Activated naive CD4-positive, alpha-beta T cell treated with anti-CD3 and anti-CD28 coated beads, Interleukin-2, amount 50 U/mL, for 24 hours (primary cell): ENCODE results near the gene LMF1.

ENCODE experiments used
- H3K27ac Mint-ChIP-seq: one replicate; pipeline ENCODE4 v1.8.0; 2021; ENCODE audit warnings: mild to moderate bottlenecking, mixed read lengths
- H3K27me3 Mint-ChIP-seq: one replicate; pipeline ENCODE4 v1.8.0; 2021; ENCODE audit warnings: mixed read lengths
- H3K36me3 Mint-ChIP-seq: one replicate; pipeline ENCODE4 v1.8.0; 2021; ENCODE audit warnings: mixed read lengths
- H3K4me1 Mint-ChIP-seq: one replicate; pipeline ENCODE4 v1.8.0; 2021; ENCODE audit warnings: mixed read lengths
- H3K4me3 Mint-ChIP-seq: one replicate; pipeline ENCODE4 v1.8.0; 2021; ENCODE audit warnings: mild to moderate bottlenecking, mixed read lengths
- H3K9me3 Mint-ChIP-seq: one replicate; pipeline ENCODE4 v1.8.0; 2021; ENCODE audit warnings: mixed read lengths

LMF1 gene

GRCh38 chr16:899683-900060, 71.1 kb downstream of the LMF1 start:
- no peak overlapping the region for H3K4me3 Mint-ChIP-seq
- H3K4me1 Mint-ChIP-seq = no peaks in the 10 kb centered on the region
- H3K9me3 Mint-ChIP-seq = no peaks in the 10 kb centered on the region
- H3K27ac Mint-ChIP-seq = no peak overlapping the region
- no peaks in the 10 kb centered on the region for H3K36me3 Mint-ChIP-seq
- no peaks in the 10 kb centered on the region for H3K27me3 Mint-ChIP-seq

DNA sequence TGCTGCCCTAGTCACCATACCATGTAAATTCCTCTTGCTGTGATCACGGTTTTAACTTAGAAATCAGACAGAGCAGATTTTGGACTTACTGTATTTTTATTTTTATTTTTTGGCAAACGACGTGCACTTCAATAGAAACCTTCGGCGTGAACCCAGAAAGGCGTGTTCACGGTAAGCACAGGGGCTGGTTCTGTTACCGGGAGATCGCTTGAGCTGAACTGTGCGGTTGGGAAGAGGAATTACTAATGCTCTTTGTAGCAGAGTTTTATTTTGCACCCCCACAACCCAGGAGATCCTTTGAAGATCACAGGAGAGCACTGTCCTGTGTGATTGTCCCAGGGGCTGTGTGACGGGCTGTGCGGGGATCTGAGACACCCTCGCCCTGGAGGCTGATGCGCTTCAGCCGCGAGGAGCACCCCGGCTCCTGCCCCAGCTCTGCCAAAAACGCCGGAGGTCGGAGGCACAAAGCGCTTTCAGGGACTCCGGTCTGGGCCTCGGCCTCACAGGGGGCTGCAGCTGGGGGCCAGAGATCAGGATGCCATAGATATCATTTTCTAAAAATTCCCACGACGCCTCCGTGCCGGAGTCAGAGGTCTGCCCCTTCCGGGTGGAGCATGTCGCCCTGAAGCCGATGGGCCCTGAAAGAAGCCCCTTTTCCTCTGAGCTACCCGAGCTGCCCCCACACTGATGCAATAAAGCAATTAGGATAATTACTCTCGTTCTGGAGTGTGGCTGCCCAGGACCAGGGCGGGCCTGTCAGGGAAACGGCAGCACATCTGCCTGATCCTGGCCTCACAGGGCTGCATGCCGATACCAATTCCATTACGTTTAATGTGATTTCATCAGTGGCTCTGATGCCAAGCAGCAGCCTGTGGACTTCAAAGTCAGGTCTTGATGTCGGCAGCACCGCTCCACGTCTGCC, 71.8 kb downstream of the LMF1 start:
- Mint-ChIP-seq H3K4me1 (no peaks in the 10 kb centered on the region), H3K27ac (no peak overlapping the region), H3K27me3 (no peaks in the 10 kb centered on the region), H3K4me3 (no peak overlapping the region), H3K36me3 (no peaks in the 10 kb centered on the region), H3K9me3 (no peaks in the 10 kb centered on the region)

DNA sequence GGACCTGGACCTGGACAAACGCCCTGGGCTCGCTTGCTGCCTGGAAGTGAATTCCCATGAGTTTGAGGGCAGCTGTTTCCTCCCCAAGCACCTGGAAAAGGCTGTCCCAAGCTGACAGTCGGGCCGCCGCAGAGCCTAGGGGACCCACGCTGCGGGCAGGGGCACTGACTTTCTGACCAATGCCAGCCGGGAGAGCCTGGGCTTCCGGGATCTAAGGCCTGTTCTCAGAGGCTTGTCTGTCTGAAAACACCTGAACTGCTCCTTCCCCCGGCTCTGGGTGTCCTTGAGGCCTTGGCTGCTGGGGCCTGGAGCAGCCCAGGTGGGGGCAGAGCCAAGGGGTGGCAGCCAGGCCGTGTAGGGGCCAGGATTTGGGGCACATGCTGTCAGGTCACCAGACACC, 72.6 kb downstream of the LMF1 start:
- H3K4me1 Mint-ChIP-seq = no peaks in the 10 kb centered on the region
- no peaks in the 10 kb centered on the region for H3K36me3 Mint-ChIP-seq
- H3K9me3 Mint-ChIP-seq = no peaks in the 10 kb centered on the region
- no peak overlapping the region for H3K4me3 Mint-ChIP-seq
- H3K27me3 Mint-ChIP-seq = no peaks in the 10 kb centered on the region
- H3K27ac Mint-ChIP-seq = no peak overlapping the region

- H3K36me3 Mint-ChIP-seq = no peaks in the 10 kb centered on the region
- H3K27ac Mint-ChIP-seq = no peak overlapping the region
- no peaks in the 10 kb centered on the region for H3K27me3 Mint-ChIP-seq
- no peak overlapping the region for H3K4me3 Mint-ChIP-seq
- H3K9me3 Mint-ChIP-seq = no peaks in the 10 kb centered on the region
- no peaks in the 10 kb centered on the region for H3K4me1 Mint-ChIP-seq
These were observed 73.1 kb downstream of the LMF1 start for GRCh38 chr16:897701-898100.

DNA sequence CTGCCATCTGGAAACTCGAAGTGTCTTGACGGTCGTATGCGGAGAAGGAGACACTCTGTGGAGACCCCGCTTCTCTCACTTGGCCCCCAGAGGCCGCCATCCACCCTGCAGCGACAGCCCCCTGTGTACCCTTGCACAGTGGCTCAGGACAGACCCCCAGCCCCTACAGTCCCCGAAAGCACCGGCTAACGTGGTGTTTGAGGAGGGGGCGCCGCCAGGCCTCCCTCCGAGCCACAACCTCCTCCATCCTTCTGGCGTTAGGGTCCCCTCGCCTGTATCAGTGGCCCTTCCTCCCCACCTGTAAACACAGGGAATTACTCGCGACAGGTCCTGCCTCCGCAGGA, 73.6 kb downstream of the LMF1 start:
- H3K36me3 Mint-ChIP-seq = no peaks in the 10 kb centered on the region
- no peaks in the 10 kb centered on the region for H3K27me3 Mint-ChIP-seq
- no peaks in the 10 kb centered on the region for H3K9me3 Mint-ChIP-seq
- H3K27ac Mint-ChIP-seq = no peak overlapping the region
- no peaks in the 10 kb centered on the region for H3K4me1 Mint-ChIP-seq
- H3K4me3 Mint-ChIP-seq = no peak overlapping the region

DNA sequence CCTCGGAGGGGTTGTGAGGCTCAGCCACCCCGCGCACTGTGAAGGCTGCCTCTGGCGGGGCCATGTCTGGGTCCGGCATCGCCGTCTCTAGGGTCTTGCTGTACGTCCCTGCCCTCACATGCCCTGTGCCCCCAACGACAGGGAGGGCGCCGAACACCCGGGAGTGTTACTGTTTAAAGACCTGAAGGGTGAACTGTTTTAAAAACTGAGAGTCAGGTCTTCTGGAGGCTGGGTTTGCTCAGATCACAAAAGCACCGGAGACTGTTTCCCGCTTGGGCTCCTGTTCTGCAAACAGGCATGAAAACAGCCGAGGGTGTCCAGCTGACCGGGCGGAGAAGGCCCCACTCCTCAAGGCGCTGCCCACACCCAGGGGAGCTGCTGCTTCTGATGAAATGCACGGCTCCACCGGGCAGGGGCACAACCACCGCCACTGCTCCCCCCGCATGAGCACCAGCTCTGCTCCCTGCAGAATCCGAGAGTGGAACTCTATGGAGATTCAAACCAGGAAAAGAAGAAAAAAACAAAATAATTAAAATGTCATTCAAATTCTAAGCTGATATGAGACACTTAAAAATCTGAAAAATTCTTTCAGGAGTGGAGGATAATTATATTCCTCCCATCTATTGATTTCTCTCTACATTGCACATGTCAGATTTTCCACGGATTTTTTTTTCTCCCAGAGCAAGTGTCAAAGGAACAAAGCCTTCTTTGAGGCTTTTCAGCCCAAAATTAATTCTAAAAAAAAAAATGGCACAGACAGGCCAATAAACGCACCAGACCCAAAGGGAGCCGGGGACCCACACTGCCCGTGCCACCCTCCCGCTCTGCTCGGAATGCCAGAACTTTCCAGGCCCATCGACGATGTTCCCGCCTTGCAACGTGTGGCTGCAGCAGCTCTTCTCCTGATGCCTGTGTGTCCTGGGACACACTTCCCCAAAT, 74.3 kb downstream of the LMF1 start:
- no peaks in the 10 kb centered on the region for H3K27me3 Mint-ChIP-seq
- H3K4me1 Mint-ChIP-seq = no peaks in the 10 kb centered on the region
- H3K4me3 Mint-ChIP-seq = no peak overlapping the region
- no peaks in the 10 kb centered on the region for H3K9me3 Mint-ChIP-seq
- H3K27ac Mint-ChIP-seq = no peak overlapping the region
- H3K36me3 Mint-ChIP-seq = no peaks in the 10 kb centered on the region

DNA sequence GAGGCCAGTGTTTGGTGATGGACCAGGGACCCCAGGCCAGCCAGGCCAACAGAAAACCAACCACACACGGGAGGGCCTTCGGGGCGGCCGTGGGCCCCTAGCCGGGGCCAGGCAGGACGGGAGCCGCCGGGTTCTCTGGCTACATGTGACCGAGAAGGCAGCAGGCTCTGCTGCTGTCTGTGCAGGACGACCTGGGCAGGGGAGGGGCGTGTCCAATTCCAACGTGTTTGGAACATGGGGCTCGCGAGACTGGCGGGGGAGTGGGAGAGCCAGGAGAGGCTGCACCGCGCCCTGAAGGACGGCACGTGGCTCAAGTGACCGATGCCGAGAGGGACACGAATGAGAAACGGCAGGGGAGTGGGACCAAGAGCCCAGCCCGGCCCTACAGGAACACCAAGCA, 75.4 kb downstream of the LMF1 start:
- no peaks in the 10 kb centered on the region for H3K36me3 Mint-ChIP-seq
- H3K9me3 Mint-ChIP-seq = no peaks in the 10 kb centered on the region
- no peak overlapping the region for H3K4me3 Mint-ChIP-seq
- no peaks in the 10 kb centered on the region for H3K4me1 Mint-ChIP-seq
- no peaks in the 10 kb centered on the region for H3K27me3 Mint-ChIP-seq
- no peak overlapping the region for H3K27ac Mint-ChIP-seq

DNA sequence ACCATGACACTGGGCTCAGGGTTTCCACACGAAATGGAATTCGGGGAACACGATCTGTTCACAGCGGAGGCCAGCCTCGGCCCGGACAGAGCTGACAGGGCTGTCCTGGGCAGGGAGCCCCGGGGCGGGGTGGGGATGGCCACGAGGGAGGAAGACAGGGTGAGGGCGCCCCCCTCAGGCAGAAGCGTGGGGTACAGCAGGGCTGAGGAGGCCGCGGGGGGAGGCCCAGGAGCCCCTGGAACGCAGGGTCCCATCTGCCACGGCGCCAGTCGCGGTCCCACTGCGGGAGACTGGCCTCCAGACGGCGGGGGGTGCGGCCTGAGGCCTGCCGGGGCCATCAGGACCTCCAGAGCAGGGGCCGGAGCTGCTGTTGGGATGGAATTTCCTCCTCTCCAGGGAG, 75.9 kb downstream of the LMF1 start:
- Mint-ChIP-seq H3K27me3 (no peaks in the 10 kb centered on the region), H3K36me3 (no peaks in the 10 kb centered on the region), H3K9me3 (no peaks in the 10 kb centered on the region), H3K4me3 (no peak overlapping the region), H3K4me1 (no peaks in the 10 kb centered on the region), H3K27ac (no peak overlapping the region)

GRCh38 chr16:894136-894535, 76.6 kb downstream of the LMF1 start:
- Mint-ChIP-seq H3K27me3 (no peaks in the 10 kb centered on the region), H3K4me3 (no peak overlapping the region), H3K36me3 (no peaks in the 10 kb centered on the region), H3K9me3 (no peaks in the 10 kb centered on the region), H3K27ac (no peak overlapping the region), H3K4me1 (no peaks in the 10 kb centered on the region)

- Mint-ChIP-seq H3K4me1 (no peaks in the 10 kb centered on the region), H3K27ac (no peak overlapping the region), H3K4me3 (no peak overlapping the region), H3K36me3 (no peaks in the 10 kb centered on the region), H3K27me3 (no peaks in the 10 kb centered on the region), H3K9me3 (no peaks in the 10 kb centered on the region)
These were observed 77.4 kb downstream of the LMF1 start for GRCh38 chr16:893360-893759.

- Mint-ChIP-seq H3K36me3 (no peaks in the 10 kb centered on the region), H3K9me3 (no peaks in the 10 kb centered on the region), H3K27ac (no peak overlapping the region), H3K4me3 (no peak overlapping the region), H3K4me1 (no peaks in the 10 kb centered on the region), H3K27me3 (no peaks in the 10 kb centered on the region)
These were observed 78.1 kb downstream of the LMF1 start for GRCh38 chr16:892536-893255.

DNA sequence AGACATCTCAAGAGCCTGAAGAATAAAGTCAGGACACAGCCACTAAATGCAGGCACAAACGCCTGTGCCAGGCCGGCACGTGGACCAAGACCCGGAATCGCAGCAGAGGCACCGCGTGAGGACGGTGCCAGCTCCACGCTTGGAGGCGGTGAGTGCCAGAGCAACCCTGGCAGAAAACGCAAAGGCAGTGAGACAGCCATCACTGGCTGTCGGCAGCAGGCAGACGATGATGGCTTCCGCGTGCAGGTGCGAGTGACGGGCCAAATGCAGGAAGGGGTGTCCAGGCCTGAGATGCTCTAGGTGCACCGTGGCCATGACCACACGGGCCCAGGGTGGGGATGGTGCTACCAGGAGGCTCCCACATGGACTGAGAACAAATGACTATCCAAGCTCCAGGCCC, 78.8 kb downstream of the LMF1 start:
- Mint-ChIP-seq H3K4me1 (no peaks in the 10 kb centered on the region), H3K36me3 (no peaks in the 10 kb centered on the region), H3K9me3 (no peaks in the 10 kb centered on the region), H3K27ac (no peak overlapping the region), H3K27me3 (no peaks in the 10 kb centered on the region), H3K4me3 (no peak overlapping the region)

DNA sequence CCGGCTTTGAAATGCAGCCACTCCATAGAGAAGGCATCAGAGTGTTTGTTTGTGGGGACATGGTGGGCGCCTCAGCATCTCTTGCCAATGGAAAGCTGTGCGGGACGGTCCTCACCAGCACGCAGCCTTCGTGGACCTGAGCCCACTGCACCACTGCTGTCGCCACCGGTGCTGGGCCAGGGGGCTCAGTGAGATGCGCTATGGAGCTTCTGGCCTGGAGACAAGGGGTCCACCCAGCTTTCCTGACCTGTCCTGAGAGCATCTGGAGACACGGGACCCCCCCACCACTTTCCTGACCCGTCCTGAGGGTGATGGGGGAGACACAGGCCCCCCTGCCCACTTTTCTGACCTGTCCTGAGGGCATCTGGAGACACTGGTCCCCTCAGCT, 79.4 kb downstream of the LMF1 start:
- H3K9me3 Mint-ChIP-seq = no peaks in the 10 kb centered on the region
- H3K27me3 Mint-ChIP-seq = no peaks in the 10 kb centered on the region
- H3K4me3 Mint-ChIP-seq = no peak overlapping the region
- H3K27ac Mint-ChIP-seq = no peak overlapping the region
- H3K4me1 Mint-ChIP-seq = no peaks in the 10 kb centered on the region
- H3K36me3 Mint-ChIP-seq = peaks cover 1% of the 10 kb centered on the region

DNA sequence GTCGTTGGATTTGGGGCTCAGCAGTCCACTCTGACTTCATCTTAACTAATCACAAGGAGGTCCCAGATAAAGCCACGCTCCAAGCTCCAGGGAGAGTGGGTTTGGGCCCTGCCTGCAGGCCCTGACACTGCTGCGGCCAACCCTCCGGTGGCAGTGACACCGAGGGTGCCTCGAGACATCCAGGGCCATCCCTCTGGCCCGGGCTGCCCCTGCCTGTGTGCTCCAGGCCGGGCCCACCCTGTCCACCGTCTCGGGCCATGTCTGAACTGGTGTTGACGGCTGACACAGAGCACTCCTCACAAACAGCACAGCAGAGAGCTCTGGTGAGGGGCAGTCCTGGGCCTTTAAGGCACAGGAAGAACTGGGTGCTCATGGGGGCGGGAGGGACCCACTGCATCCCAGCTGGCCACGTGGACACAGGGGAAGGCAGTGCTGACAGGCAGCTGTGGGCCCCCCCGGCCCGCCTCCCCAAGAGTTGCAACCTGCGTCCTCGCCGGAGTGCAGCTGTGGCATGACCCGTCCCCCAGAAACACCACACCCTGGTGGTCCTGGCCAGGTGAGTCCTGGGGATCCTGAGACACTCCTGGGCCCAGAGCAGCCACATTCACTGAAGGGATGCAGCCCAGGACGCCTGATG, 80.0 kb downstream of the LMF1 start:
- Mint-ChIP-seq H3K4me1 (no peaks in the 10 kb centered on the region), H3K9me3 (no peaks in the 10 kb centered on the region), H3K36me3 (peaks cover 1% of the 10 kb centered on the region), H3K4me3 (no peak overlapping the region), H3K27ac (no peak overlapping the region), H3K27me3 (no peaks in the 10 kb centered on the region)

GRCh38 chr16:890217-890616, 80.6 kb downstream of the LMF1 start:
- no peak overlapping the region for H3K4me3 Mint-ChIP-seq
- no peak overlapping the region for H3K27ac Mint-ChIP-seq
- H3K4me1 Mint-ChIP-seq = no peaks in the 10 kb centered on the region
- H3K36me3 Mint-ChIP-seq = peaks cover 1% of the 10 kb centered on the region
- no peaks in the 10 kb centered on the region for H3K9me3 Mint-ChIP-seq
- no peaks in the 10 kb centered on the region for H3K27me3 Mint-ChIP-seq
